ENCODE results near the gene ANKMY1.

DNA sequence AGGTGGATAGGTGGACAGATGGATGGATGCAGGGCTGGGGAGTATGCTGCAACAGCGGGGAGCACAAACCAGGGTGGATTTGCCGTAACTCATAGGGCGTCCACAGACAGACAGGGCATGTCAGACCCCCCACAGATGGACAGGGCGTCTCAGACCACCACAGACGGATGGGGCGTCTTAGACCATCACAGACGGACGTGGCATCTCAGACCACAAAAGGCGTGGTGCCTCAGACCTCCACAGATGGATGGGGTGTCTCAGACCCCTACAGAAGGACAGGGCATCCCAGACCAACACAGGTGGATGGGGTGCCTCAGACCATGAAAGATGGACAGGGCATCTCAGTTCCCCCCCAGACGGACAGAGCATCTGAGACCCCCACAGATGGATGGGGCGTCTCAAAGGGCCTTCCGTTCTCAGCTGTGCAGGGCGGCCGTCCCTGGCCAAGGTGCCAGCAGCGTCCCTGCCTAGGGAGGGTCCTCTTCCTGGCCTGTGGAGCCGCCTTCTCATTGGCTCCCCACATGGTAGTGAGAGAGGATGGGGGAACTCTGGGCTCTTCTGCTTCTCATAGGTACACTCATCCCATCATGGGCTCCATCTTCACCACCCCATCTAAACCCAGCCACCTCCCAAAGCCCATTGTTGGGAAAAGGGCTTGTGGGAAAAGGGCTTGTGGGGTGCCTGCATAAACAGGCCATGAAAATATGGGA is 2.1 kb downstream of the ANKMY1 start:
- no peak for TF ChIP-seq IRX3 (CRISPR knock-in tag; IDR thresholded peaks at IDR 0.05; ENCODE audit: borderline replicate concordance, low read depth)
- TF ChIP-seq ZNF780A (CRISPR knock-in tag; IDR thresholded peaks at IDR 0.05), result no peak
- TF ChIP-seq POLR2A (IDR thresholded peaks at IDR 0.05; ENCODE audit: insufficient read depth in 1 of 2, low read depth in 2 of 2, low read length in 2 of 2), result no peak
- TF ChIP-seq ZNF703 (CRISPR knock-in tag; IDR thresholded peaks at IDR 0.05; ENCODE audit: borderline replicate concordance), result no peak
- no peak for TF ChIP-seq MAX (IDR thresholded peaks at IDR 0.05)
- no peak for TF ChIP-seq MXI1 (IDR thresholded peaks at IDR 0.05; ENCODE audit: borderline replicate concordance, low read depth, low read length)
- no peak for TF ChIP-seq TEAD2 (CRISPR knock-in tag; IDR thresholded peaks at IDR 0.05)
- TF ChIP-seq ESRRA (CRISPR knock-in tag; IDR thresholded peaks at IDR 0.05; ENCODE audit: low read depth), result no peak
- no peak for TF ChIP-seq JUND (CRISPR knock-in tag; IDR thresholded peaks at IDR 0.05)
- TF ChIP-seq, protein P1, sequence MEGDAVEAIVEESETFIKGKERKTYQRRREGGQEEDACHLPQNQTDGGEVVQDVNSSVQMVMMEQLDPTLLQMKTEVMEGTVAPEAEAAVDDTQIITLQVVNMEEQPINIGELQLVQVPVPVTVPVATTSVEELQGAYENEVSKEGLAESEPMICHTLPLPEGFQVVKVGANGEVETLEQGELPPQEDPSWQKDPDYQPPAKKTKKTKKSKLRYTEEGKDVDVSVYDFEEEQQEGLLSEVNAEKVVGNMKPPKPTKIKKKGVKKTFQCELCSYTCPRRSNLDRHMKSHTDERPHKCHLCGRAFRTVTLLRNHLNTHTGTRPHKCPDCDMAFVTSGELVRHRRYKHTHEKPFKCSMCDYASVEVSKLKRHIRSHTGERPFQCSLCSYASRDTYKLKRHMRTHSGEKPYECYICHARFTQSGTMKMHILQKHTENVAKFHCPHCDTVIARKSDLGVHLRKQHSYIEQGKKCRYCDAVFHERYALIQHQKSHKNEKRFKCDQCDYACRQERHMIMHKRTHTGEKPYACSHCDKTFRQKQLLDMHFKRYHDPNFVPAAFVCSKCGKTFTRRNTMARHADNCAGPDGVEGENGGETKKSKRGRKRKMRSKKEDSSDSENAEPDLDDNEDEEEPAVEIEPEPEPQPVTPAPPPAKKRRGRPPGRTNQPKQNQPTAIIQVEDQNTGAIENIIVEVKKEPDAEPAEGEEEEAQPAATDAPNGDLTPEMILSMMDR (CRISPR knock-in tag; IDR thresholded peaks at IDR 0.05), result no peak
- TF ChIP-seq MAZ (IDR thresholded peaks at IDR 0.05; ENCODE audit: borderline replicate concordance, low read depth, low read length), result no peak
- no peak for TF ChIP-seq MAZ (CRISPR knock-in tag; IDR thresholded peaks at IDR 0.05; ENCODE audit: low read depth)
- no peak for TF ChIP-seq ZMYM3 (CRISPR knock-in tag; IDR thresholded peaks at IDR 0.05)
- TF ChIP-seq, protein P2, sequence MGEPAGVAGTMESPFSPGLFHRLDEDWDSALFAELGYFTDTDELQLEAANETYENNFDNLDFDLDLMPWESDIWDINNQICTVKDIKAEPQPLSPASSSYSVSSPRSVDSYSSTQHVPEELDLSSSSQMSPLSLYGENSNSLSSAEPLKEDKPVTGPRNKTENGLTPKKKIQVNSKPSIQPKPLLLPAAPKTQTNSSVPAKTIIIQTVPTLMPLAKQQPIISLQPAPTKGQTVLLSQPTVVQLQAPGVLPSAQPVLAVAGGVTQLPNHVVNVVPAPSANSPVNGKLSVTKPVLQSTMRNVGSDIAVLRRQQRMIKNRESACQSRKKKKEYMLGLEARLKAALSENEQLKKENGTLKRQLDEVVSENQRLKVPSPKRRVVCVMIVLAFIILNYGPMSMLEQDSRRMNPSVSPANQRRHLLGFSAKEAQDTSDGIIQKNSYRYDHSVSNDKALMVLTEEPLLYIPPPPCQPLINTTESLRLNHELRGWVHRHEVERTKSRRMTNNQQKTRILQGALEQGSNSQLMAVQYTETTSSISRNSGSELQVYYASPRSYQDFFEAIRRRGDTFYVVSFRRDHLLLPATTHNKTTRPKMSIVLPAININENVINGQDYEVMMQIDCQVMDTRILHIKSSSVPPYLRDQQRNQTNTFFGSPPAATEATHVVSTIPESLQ (CRISPR knock-in tag; conservative IDR thresholded peaks at IDR 0.05), result no peak
- TF ChIP-seq PHF8 (CRISPR knock-in tag; IDR thresholded peaks at IDR 0.05), result no peak

All from HepG2 (cell line).